Putamen (tissue), 1 donor: Measurements from ENCODE around the gene OR9G1.
"Not testable (repeated sequence)": the region's sequence is repeated elsewhere in the genome, so short reads cannot be mapped to it uniquely, and the experiment has no call there.

Experiments used
- DNase-seq: peaks from one replicate; pipeline ENCODE4 v3.0.0-alpha.2; 2016; ENCODE audit warnings: low spot score

OR9G1 gene

GRCh38 chr11:56698795-56699194 is at the start of gene OR9G1:
TSS of gene OR9G1 (plus strand) at chr11:56699095. CDS start at chr11:56700388, 1,293 bp downstream.
- no peak for DNase-seq

GRCh38 chr11:56659755-56660154 is 39.1 kb upstream of the OR9G1 start:
- DNase-seq, result no peak

- DNase-seq, result no peak
Observed at GRCh38 chr11:56663386-56663785, 35.5 kb upstream of the OR9G1 start, which contains the start of gene OR5AR1. TSS of gene OR5AR1 (plus strand) at chr11:56663686. CDS start at chr11:56663686, 0 bp downstream.

- DNase-seq, result no peak
Observed at GRCh38 chr11:56670984-56671383, 27.9 kb upstream of the OR9G1 start.

GRCh38 chr11:56688554-56689100 is 10.3 kb upstream of the OR9G1 start:
- DNase-seq, result no peak

- not testable (repeated sequence) for DNase-seq
Observed at GRCh38 chr11:56691179-56691578, 7.7 kb upstream of the OR9G1 start.

GRCh38 chr11:56693428-56693827 is 5.5 kb upstream of the OR9G1 start:
- no peak for DNase-seq

- no peak for DNase-seq
Observed at GRCh38 chr11:56700242-56700913, 1.5 kb downstream of the OR9G1 start.

GRCh38 chr11:56700914-56701485 is 2.1 kb downstream of the OR9G1 start:
- no peak for DNase-seq

GRCh38 chr11:56705784-56706396 is 7.0 kb downstream of the OR9G1 start:
- no peak for DNase-seq

- DNase-seq, result no peak
Observed at GRCh38 chr11:56706486-56706885, 7.6 kb downstream of the OR9G1 start.

GRCh38 chr11:56714206-56714605 is 15.3 kb downstream of the OR9G1 start:
- DNase-seq, result no peak

GRCh38 chr11:56716379-56716854 is 17.5 kb downstream of the OR9G1 start:
- DNase-seq, result no peak

GRCh38 chr11:56720513-56720912 is 21.6 kb downstream of the OR9G1 start:
- DNase-seq, result no peak

GRCh38 chr11:56740107-56740506 is 41.2 kb downstream of the OR9G1 start:
- DNase-seq, result no peak

- no peak for DNase-seq
Observed at GRCh38 chr11:56740886-56741285, 42.0 kb downstream of the OR9G1 start.

- DNase-seq, result no peak
Observed at GRCh38 chr11:56748597-56748996, 49.7 kb downstream of the OR9G1 start, which contains the start of gene OR9G4. TSS of gene OR9G4 (minus strand) at chr11:56748697. CDS start at chr11:56743766, 4,931 bp downstream.

- DNase-seq, result no peak
Observed at GRCh38 chr11:56750190-56750589, 51.3 kb downstream of the OR9G1 start.

- DNase-seq, result no peak
Observed at GRCh38 chr11:56751480-56751879, 52.6 kb downstream of the OR9G1 start.
